Fibroblast of villous mesenchyme (primary cell): ENCODE results near the gene STOML3. TPM values are rescaled to one million over a fixed set of nuclear protein-coding genes. Genes with fewer than 3 reads are reported as not detected.
"Not testable (repeated sequence)": the region's sequence is repeated elsewhere in the genome, so short reads cannot be mapped to it uniquely, and the experiment has no call there.

ENCODE experiments used
- DNase-seq: peaks from one replicate; pipeline ENCODE4 v3.0.0-alpha.2; 2010; ENCODE audit warnings: low read depth
- H3K4me3 ChIP-seq: 2 replicates; pipeline ENCODE4 v1.5.1; 2011; ENCODE audit warnings: low read depth, mild to moderate bottlenecking, low read length
- total RNA-seq: library from RNA; depleted of rRNA; stranded (reverse); fragments of >200 nt; gene quantifications from 2 replicates; pipeline ENCODE4 v1.2.3, GENCODE V29; 2012
- TF ChIP-seq, protein P1 (sequence below): IDR thresholded peaks from 2 replicates; pipeline ENCODE4 v1.5.1; 2012; ENCODE audit warnings: low read depth, mild to moderate bottlenecking, low read length; ENCODE audit not compliant: insufficient read depth

STOML3 gene
- total RNA-seq, 1 donor = not detected

- peak; percentile 89 for DNase-seq
These were observed 32.7 kb upstream of the STOML3 start for GRCh38 chr13:39023316-39023715.

DNA sequence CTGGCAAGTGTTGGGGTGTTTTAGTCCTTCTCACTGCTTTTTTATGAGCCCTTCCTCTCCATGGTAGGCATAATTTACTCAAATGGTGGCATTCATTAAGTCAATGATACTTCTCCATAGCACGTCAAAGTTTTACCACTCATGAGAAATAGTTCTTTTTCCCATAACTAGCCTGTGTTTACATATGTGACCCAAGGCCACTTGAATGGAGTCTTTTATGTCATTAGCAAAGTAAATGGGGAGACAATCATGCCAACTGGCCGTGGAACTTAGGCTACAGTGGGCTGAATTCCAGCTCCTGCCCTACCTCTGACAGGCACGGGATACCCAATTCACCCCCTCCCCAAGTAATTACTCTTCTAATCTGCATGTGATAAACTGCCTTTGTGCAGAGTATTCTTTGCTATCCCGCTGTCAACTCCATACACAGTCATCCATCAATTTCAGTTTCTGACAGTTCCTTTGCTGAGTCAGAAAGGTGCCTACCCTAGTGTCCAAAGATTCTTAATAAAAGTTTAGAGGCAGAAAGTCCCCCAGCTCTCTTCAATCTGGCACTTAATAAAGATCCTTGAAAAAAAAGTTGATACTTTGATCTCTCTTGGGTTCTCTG lies 30.3 kb upstream of the STOML3 start:
- TF ChIP-seq, protein P1, sequence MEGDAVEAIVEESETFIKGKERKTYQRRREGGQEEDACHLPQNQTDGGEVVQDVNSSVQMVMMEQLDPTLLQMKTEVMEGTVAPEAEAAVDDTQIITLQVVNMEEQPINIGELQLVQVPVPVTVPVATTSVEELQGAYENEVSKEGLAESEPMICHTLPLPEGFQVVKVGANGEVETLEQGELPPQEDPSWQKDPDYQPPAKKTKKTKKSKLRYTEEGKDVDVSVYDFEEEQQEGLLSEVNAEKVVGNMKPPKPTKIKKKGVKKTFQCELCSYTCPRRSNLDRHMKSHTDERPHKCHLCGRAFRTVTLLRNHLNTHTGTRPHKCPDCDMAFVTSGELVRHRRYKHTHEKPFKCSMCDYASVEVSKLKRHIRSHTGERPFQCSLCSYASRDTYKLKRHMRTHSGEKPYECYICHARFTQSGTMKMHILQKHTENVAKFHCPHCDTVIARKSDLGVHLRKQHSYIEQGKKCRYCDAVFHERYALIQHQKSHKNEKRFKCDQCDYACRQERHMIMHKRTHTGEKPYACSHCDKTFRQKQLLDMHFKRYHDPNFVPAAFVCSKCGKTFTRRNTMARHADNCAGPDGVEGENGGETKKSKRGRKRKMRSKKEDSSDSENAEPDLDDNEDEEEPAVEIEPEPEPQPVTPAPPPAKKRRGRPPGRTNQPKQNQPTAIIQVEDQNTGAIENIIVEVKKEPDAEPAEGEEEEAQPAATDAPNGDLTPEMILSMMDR = no peak
- no peak for DNase-seq
- no peak overlapping the region for H3K4me3 ChIP-seq

More at GRCh38 chr13:39023316-39023715, 32.7 kb upstream of the STOML3 start:
- H3K4me3 ChIP-seq = no peak overlapping the region
- TF ChIP-seq, protein P1 = no peak

DNA sequence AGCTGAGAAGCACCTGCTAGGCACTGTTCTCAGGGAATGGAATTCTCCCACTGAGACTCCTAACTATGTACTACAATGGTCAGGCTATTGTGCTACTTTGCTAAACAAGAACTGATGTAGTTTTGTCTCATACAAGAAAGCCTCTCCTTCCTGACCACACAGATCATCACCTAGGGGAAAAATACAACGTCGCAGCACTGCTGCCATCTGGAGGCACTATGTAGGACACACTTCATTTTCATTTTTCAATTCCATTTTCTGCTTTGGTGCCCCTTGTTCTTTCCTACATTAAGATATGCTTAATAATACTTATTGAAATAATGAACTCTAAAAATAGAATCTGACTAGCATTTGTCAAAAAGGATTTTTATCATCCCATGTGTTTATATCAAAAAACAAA lies 26.2 kb upstream of the STOML3 start:
- DNase-seq = peak; percentile 24
- TF ChIP-seq, protein P1 = peak; percentile 46
- H3K4me3 ChIP-seq = no peak overlapping the region

DNA sequence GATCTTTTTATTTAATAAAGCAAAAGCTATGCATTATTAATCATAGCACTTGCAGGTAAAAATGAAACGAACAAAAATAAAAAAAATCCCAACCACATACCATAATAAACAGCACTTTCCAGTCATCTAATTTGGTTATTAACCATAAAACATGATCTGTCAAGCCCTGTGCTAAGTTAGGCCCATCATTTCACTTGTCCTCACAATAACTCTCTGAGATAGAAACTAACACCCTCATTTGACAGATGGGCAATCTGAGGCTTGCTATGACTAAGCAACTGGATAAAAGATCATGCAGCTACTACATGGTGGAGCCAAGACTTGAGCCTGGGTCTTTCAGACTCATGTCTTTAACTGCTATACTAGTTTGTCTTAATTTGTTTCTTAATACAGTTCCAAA lies 25.5 kb upstream of the STOML3 start:
- TF ChIP-seq, protein P1 = no peak
- no peak overlapping the region for H3K4me3 ChIP-seq
- DNase-seq = no peak

DNA sequence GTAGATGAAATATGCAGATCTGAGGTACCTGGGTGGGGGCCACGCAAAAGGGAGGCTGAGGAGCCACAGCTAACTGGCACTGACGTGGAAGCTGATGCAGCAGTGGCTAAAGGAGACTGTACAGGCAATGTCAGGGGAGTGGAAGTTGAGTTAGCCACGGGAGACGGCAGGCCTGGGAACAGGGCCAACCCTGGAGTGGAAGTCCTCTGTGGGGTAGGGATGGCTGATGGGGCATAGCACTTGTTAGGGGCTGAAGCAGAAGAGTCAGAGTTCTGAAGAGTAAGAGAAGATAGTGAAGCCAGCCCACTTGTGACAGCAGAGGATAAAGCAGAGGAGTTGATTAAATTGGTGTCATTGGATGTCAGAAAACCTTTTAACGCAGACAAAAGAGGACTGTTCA lies 22.8 kb upstream of the STOML3 start:
- H3K4me3 ChIP-seq = no peak overlapping the region
- DNase-seq = no peak
- TF ChIP-seq, protein P1 = no peak

- H3K4me3 ChIP-seq = no peak overlapping the region
- TF ChIP-seq, protein P1 = peak; percentile 12
- DNase-seq = no peak
These were observed 22.0 kb upstream of the STOML3 start for GRCh38 chr13:39012608-39013007.

GRCh38 chr13:39006371-39007111 lies 15.9 kb upstream of the STOML3 start:
- peak overlapping the region; percentile 35 for H3K4me3 ChIP-seq
- not testable (repeated sequence) for DNase-seq
